HG02759 (cell line): Measurements from ENCODE around the gene LSM14B.
A peak's percentile ranks its signal among the peaks of the same experiment; 100 is the strongest.

Source experiments
- ATAC-seq: cut with Tn5 transposase; IDR thresholded peaks from one replicate; pipeline ENCODE4 v1.9.1; 2021; ENCODE audit warnings: mild to moderate bottlenecking, moderate library complexity; ENCODE audit not compliant: unreplicated experiment

The LSM14B gene

GRCh38 chr20:62131560-62132320 is 9.5 kb downstream of the LSM14B start:
- ATAC-seq, result no peak

DNA sequence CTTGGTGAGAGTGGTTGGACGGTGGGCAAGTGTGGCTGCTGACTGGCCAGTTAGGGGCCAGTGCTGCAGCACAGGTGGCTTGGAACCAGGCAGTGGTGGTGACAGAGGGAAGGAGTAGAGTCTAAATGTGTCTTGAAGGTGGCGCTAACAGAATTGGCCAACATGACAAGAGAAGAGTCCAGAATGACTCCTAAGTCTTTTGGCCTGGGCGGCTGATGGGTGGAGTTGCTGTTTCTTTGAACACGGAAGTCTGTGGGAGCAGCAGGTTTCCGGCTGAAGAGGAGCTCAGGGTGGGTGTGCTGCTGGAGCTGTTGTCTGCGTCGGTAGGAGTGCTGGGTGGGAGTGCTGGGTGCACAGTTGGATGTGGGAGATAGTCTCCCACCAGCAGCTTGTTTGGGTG is 10.1 kb downstream of the LSM14B start:
- ATAC-seq, result no peak

GRCh38 chr20:62133051-62133845 is 11.0 kb downstream of the LSM14B start:
- ATAC-seq, result no peak

DNA sequence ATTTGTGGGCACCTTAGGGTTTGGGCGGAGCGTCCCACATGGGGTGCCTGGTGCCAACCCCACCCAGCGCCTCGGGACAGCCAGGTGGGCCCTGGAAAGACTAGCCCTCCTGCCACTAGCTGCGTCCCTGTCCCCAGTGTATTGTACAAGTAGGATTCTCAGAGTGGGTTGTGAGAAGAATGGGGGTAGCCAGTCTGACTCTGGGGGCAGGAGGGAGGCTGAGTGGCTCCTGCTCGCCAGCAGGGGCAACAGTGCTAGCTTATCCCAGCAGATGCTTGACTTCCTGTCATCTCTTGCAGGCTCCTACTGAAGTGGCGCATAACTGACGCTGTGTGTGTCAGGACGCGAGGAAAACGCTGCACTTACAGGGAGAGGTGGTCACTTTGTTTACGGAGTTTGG is 11.6 kb downstream of the LSM14B start:
- ATAC-seq, result no peak

DNA sequence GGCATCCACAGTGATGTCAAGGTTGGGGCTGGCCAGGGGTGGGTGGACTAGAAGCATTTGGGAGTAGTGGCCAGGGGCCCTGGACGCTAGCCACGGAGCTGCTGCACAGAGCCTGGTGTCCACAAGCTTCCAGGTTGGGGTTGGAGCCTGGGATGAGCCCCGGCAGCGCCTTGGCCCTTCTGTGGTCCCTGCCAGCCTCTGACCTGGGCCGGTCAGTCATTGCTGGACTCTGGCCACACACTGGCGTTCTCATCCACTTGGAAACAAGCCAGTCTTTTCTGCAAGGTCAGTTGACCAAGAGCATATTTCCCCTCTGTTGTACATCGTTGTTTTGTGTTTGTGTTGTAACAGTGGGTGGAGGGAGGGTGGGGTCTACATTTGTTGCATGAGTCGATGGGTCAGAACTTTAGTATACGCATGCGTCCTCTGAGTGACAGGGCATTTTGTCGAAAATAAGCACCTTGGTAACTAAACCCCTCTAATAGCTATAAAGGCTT is 12.5 kb downstream of the LSM14B start:
- ATAC-seq, result no peak

DNA sequence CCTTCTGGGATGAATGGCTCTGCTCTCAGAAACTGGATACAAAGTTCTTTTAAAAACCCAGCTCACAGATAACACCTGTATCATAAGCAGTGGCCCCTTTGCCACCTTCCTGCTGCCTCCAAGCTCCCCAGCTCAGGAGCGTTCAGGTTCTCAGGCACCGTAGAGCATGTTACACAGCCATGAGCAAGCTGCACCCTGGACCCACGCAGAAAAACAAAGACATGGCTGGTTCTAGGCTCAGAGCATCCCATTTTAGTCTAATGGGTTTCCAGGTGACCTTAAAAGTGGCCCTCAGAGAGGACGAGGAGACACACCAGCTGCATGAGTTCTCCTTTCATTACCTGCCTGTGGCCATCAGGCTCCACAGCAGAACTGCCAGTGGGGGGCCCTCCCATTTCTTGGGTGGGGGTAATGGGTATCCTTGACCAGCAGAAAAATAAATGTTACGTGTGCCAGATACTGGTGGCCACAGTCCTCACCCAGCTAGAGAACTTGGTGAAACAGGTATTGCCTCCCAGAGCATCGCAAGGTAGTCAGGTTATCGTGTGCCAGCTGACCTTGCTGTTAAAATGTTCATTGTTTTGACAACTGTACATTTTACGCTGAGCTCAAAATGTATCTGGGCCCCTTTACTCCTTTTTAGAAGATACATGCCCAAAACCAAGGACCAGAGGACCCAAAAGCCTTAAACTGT is 13.4 kb downstream of the LSM14B start:
- no peak for ATAC-seq

DNA sequence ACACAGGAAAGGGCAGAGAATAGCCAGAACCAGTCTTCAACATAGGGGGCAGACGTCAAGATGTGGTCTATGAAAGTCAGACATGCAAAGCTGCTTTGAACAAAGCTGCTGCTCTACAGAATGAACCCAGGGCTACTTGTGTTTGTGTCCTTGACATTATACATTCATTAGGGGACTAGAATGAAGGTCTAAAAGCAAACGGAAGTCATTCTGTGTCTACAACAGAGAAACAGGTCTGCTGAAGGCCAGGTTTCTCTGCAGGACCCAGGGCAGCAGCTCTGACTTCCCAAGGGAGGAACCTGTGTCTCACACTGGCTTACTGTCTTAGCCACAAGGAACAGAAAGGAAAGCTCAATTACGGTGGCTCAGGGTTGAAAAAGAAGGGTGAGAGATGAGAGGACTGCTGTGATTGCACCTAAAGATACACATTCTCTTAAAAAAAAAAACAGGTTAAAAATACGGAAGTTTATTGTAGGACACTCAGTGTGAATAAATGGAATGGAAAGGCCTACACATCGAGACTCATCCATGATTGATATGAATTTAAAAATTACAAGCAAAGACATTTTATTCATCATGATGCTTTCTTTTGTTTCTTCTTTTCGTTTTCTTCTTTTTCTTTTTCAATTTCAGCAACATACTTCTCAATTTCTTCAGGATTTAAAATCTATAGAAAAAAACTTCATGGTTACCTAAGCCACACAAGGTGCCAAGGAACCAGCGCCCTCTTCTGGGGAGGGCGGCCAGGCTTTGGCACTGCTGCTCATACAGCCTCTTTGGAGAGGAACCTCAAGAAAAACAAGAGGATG is 14.2 kb downstream of the LSM14B start:
- ATAC-seq, result no peak

GRCh38 chr20:62137092-62137384 is 14.8 kb downstream of the LSM14B start:
- ATAC-seq, result no peak

GRCh38 chr20:62137478-62138203 is 15.4 kb downstream of the LSM14B start:
- no peak for ATAC-seq

DNA sequence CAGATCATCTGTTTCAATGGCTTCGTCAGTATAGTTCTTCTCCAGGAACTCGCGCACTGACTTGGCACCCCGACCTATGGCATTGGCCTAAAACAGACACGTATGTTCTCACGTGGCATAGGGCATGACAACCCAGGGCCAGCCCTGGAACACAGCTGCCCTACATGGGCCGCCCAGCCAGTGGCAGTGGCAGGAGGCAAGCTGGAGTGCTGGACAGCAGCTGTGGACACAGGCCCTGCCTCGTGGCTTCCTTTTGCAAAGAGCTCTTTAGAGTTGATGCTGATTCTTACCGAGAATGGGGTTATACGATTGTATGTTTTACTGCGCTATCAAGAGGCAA is 15.9 kb downstream of the LSM14B start:
- ATAC-seq, result no peak

GRCh38 chr20:62138912-62139311 is 16.6 kb downstream of the LSM14B start:
- ATAC-seq, result no peak

- no peak for ATAC-seq
Measured at GRCh38 chr20:62139636-62140035, 17.4 kb downstream of the LSM14B start.

DNA sequence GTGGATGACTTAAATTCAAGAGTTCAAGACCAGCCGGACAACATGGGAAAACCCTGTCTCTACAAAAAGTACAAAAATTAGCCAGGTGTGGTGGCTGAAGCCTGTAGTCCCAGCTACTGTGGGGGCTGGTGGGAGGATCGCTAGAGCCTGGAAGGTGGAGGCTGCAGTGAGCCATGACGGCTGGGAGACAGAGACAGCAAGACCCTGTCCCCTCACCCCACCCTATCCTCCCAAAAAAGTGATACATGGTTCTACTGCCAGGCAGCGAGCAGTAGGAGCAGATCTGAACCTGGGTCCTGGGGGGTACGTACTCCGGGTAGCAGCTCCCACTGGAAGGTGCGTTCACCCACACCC is 18.7 kb downstream of the LSM14B start:
- ATAC-seq, result no peak

- ATAC-seq, result no peak
Measured at GRCh38 chr20:62141397-62142251, 19.3 kb downstream of the LSM14B start.

GRCh38 chr20:62142252-62143080 is 20.2 kb downstream of the LSM14B start:
- peak; percentile 21 for ATAC-seq

DNA sequence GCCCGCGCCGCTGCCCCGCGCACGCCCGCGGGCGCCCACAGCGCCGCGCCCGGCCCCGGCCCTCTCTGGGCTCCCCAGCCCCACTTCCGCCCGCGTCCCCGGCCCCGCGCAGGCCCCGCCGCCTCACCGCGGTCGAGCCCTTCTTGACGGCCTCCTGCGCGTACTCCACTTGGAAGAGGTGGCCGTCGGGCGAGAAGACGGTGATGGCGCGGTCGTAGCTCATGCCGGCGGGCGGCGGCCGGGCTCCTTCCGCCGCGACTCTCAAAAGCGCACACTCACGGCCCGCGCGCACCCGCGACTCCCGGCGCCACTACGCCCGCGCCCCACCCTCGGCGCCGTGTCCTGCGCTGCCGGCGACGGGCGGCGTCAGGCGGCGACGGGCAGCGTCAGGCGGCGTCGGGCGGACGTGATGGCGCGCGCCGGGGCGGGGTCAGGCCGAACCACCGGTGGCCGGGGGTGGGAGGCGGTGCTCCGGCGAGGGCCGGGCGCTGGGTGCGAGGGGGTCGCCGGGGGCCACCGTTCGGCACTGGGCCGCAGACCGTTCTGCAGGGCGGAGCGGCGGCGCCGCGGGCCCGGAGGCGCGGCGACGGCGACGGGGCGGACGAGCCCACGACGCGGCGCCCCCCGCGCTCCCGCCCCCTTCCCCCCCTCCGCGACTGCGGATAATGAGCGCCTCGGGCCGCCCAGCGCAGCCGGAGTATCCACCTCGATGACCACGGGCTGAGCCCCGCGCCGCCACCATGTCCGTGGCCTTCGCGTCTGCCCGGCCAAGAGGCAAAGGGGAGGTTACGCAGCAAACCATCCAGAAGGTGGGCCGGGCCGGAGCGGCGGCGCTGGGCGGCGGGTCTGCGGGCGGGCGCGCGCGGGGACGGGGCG is 21.0 kb downstream of the LSM14B start, which contains the start of the genes PSMA7 and SS18L1:
Gene PSMA7, minus strand, starts transcription at position 314 of the 876 bp plus-strand sequence. Its CDS starts 91 bp downstream, at position 223.
Gene SS18L1, plus strand, starts transcription at position 689 of the 876 bp plus-strand sequence. Its CDS starts 52 bp downstream, at position 741.
- ATAC-seq, result peak; percentile 81
